Neuronal stem cell (in vitro differentiated cells): ENCODE results near the gene KDM5A.

Source experiments
- DNase-seq: peaks from one replicate; pipeline ENCODE4 v3.0.0-alpha.2; 2013; ENCODE audit warnings: low spot score
- H2AFZ ChIP-seq: one replicate; pipeline ENCODE4 v1.6.1; 2013; ENCODE audit warnings: mild to moderate bottlenecking, low read length, inconsistent platforms
- H2AK5ac ChIP-seq: 2 replicates; pipeline ENCODE4 v1.6.1; 2013; ENCODE audit warnings: low read depth, mild to moderate bottlenecking, inconsistent platforms, low read length, moderate library complexity, mixed read lengths
- H2BK120ac ChIP-seq: 2 replicates; pipeline ENCODE4 v1.6.1; 2013; ENCODE audit warnings: low read depth, mild to moderate bottlenecking, inconsistent platforms, low read length, moderate library complexity, mixed read lengths
- H2BK12ac ChIP-seq: one replicate; pipeline ENCODE4 v1.6.1; 2013; ENCODE audit warnings: low read length, inconsistent platforms
- H2BK15ac ChIP-seq: 2 replicates; pipeline ENCODE4 v1.6.1; 2013; ENCODE audit warnings: mild to moderate bottlenecking, low read length, inconsistent platforms, mixed read lengths
- H2BK5ac ChIP-seq: one replicate; pipeline ENCODE4 v1.6.1; 2013; ENCODE audit warnings: inconsistent platforms, mild to moderate bottlenecking, low read length, moderate library complexity
- H3K14ac ChIP-seq: one replicate; pipeline ENCODE4 v1.6.1; 2013; ENCODE audit warnings: low read length, inconsistent platforms
- H3K18ac ChIP-seq: 2 replicates; pipeline ENCODE4 v1.6.1; 2013; ENCODE audit warnings: low read length, inconsistent platforms
- H3K23ac ChIP-seq: 2 replicates; pipeline ENCODE4 v1.6.1; 2013; ENCODE audit warnings: low read depth, mild to moderate bottlenecking, mixed read lengths, low read length, inconsistent platforms; ENCODE audit not compliant: poor library complexity
- H3K27ac ChIP-seq: replicated peaks from 3 replicates; pipeline ENCODE4 v1.5.1; 2013; ENCODE audit warnings: low read length, inconsistent platforms
- H3K27me3 ChIP-seq, 3 experiments: 2 replicates each; pipeline ENCODE4 v1.6.1; 2013; ENCODE audit warnings: low read length in 3 of 3, mild to moderate bottlenecking in 2 of 3, inconsistent platforms in 1 of 3, low read depth in 1 of 3, mixed read lengths in 1 of 3, moderate library complexity in 1 of 3; ENCODE audit not compliant: control insufficient read depth in 3 of 3, insufficient read depth in 3 of 3
- H3K36me3 ChIP-seq, 2 donors: replicated peaks in 1 of 2; 2 replicates each; pipeline ENCODE4 v1.6.1; 2013; ENCODE audit warnings: low read length in 2 of 2; ENCODE audit not compliant: control insufficient read depth in 2 of 2, insufficient read depth in 2 of 2
- H3K4ac ChIP-seq: 2 replicates; pipeline ENCODE4 v1.6.1; 2013; ENCODE audit warnings: inconsistent platforms, mild to moderate bottlenecking, low read length, moderate library complexity
- H3K4me1 ChIP-seq, 2 donors: 1 replicate in 1 of 2; 2 replicates in 1 of 2; pipeline ENCODE4 v1.6.1; 2013; ENCODE audit warnings: low read length in 2 of 2, low read depth in 1 of 2; ENCODE audit not compliant: control insufficient read depth in 2 of 2, insufficient read depth in 1 of 2
- H3K4me2 ChIP-seq: one replicate; pipeline ENCODE4 v1.6.1; 2013; ENCODE audit warnings: mild to moderate bottlenecking, low read length, inconsistent platforms; ENCODE audit not compliant: insufficient read depth, poor library complexity, severe bottlenecking
- H3K4me3 ChIP-seq, 2 donors: 2 replicates each; pipeline ENCODE4 v1.5.1; 2013; ENCODE audit warnings: low read length in 2 of 2, mild to moderate bottlenecking in 2 of 2, inconsistent platforms in 1 of 2, moderate library complexity in 1 of 2
- H3K79me1 ChIP-seq: one replicate; pipeline ENCODE4 v1.6.1; 2013; ENCODE audit warnings: low read depth, mild to moderate bottlenecking, inconsistent platforms, low read length, moderate library complexity
- H3K9ac ChIP-seq: one replicate; pipeline ENCODE4 v1.6.1; 2013; ENCODE audit warnings: mild to moderate bottlenecking, low read depth, low read length, inconsistent platforms; ENCODE audit not compliant: poor library complexity
- H3K9me3 ChIP-seq, 2 donors: replicated peaks in 1 of 2; 2 replicates each; pipeline versions ENCODE3 to v1.6.1; 2013; ENCODE audit warnings: low read length in 2 of 2, mild to moderate bottlenecking in 2 of 2, inconsistent platforms in 1 of 2, low read depth in 1 of 2, mixed read lengths in 1 of 2, moderate library complexity in 1 of 2; ENCODE audit not compliant: control insufficient read depth in 2 of 2, insufficient read depth in 1 of 2
- H4K8ac ChIP-seq: one replicate; pipeline ENCODE4 v1.6.1; 2013; ENCODE audit warnings: low read depth, mild to moderate bottlenecking, inconsistent platforms, low read length, moderate library complexity
- H4K91ac ChIP-seq: one replicate; pipeline ENCODE4 v1.6.1; 2013; ENCODE audit warnings: low read length, low read depth, mild to moderate bottlenecking, inconsistent platforms; ENCODE audit not compliant: poor library complexity
- WGBS, 2 donors: extraction: QIAGEN DNeasy Blood & Tissue Kit; methylation state at CpG; one replicate each; pipeline ENCODE4 v1.1.7; 2013; ENCODE audit warnings: missing lambda C conversion rate in 2 of 2, mixed read lengths in 1 of 2; ENCODE audit not compliant: insufficient read length in 2 of 2, insufficient replicate concordance in 1 of 2; ENCODE audit errors: extremely low coverage in 2 of 2; 5-methylcytosine and 5-hydroxymethylcytosine counted together

Gene KDM5A

DNA sequence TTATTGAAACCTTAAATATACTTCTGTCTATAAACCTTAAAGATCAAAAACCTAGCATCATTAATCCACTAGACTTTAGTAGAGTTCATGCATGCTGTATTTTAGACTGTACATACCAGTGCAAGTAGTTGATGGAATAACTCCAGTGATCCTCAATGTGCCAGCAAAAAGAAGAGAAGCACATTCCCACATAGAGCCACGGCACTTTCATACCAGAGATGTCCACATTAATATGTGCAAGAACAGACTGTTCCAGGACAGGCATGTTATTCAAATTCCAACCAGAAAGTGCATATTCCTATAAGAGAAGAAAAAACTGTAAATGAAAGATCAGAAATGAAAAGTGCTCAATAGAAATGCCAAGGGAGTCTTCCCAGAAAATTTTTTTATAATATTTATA lies 55.0 kb downstream of the KDM5A start:
- Histone ChIP-seq H2BK15ac (no peak overlapping the region), H4K91ac (no peak overlapping the region), H3K27ac (no peak overlapping the region), H3K4me1 (no peaks in the 10 kb centered on the region), H2AK5ac (no peak overlapping the region), H3K27me3 (no peaks in the 10 kb centered on the region), H2BK12ac (no peak overlapping the region), H3K9ac (no peak overlapping the region), H3K36me3 (peaks cover 17 to 97% of the 10 kb centered on the region in 2 donors), H2AFZ (no peak overlapping the region), H4K8ac (no peak overlapping the region), H3K23ac (no peak overlapping the region), H2BK120ac (no peak overlapping the region), H3K14ac (no peak overlapping the region), H2BK5ac (no peak overlapping the region), H3K9me3 (no peaks in the 10 kb centered on the region), H3K4me2 (no peak overlapping the region), H3K4me3 (no peak overlapping the region), H3K18ac (no peak overlapping the region), H3K4ac (no peak overlapping the region), H3K79me1 (no peaks in the 10 kb centered on the region)
- DNase-seq = no peak
- WGBS, 2 donors = no CpG with 5 or more reads among the region's 1 CpG

- H3K27me3 ChIP-seq = no peaks in the 10 kb centered on the region
- H2AK5ac ChIP-seq = no peak overlapping the region
- no peak overlapping the region for H3K27ac ChIP-seq
- no peaks in the 10 kb centered on the region for H3K9me3 ChIP-seq
- no peak for DNase-seq
- H2BK120ac ChIP-seq = no peak overlapping the region
- no peaks in the 10 kb centered on the region for H3K79me1 ChIP-seq
- WGBS, 2 donors = no CpG with 5 or more reads among the region's 2 CpGs
- H3K4me2 ChIP-seq = no peak overlapping the region
- H3K4me1 ChIP-seq = no peaks in the 10 kb centered on the region
- H2BK15ac ChIP-seq = no peak overlapping the region
- H3K4me3 ChIP-seq = no peak overlapping the region
- no peak overlapping the region for H4K8ac ChIP-seq
- H3K18ac ChIP-seq = no peak overlapping the region
- no peak overlapping the region for H3K23ac ChIP-seq
- no peak overlapping the region for H3K9ac ChIP-seq
- H2BK5ac ChIP-seq = no peak overlapping the region
- no peak overlapping the region for H2AFZ ChIP-seq
- no peak overlapping the region for H3K14ac ChIP-seq
- no peak overlapping the region for H2BK12ac ChIP-seq
- no peak overlapping the region for H4K91ac ChIP-seq
- H3K4ac ChIP-seq = no peak overlapping the region
- peaks cover 20 to 99% of the 10 kb centered on the region in 2 donors for H3K36me3 ChIP-seq
Observed at GRCh38 chr12:332581-333205, 56.4 kb downstream of the KDM5A start.

DNA sequence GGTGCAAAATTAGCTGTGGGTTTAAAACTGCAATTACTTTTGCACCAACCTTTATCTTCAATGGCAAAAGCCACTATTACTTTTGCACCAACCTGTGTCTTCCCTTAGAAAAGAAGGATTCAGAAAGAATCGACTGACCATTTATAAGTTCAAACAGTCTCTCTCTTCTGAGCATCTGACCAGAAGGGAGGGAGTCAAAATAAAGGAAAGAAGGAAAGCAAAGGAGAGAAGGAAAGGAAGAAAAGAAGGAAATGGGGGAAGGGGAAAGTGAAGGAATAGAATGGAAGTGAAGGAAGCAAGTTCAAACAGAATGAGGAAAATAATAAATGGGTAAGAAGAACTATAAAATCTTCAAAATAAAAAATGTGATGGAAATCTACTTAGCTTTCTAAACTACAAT lies 57.8 kb downstream of the KDM5A start:
- Histone ChIP-seq H2BK5ac (no peak overlapping the region), H3K9me3 (no peaks in the 10 kb centered on the region), H4K91ac (no peak overlapping the region), H3K79me1 (no peaks in the 10 kb centered on the region), H3K23ac (no peak overlapping the region), H3K4me3 (no peak overlapping the region), H3K4me1 (no peaks in the 10 kb centered on the region), H3K18ac (no peak overlapping the region), H3K9ac (no peak overlapping the region), H3K14ac (no peak overlapping the region), H2BK120ac (no peak overlapping the region), H3K27ac (no peak overlapping the region), H3K36me3 (peaks cover 14 to 98% of the 10 kb centered on the region in 2 donors), H3K4me2 (no peak overlapping the region), H4K8ac (no peak overlapping the region), H2BK12ac (no peak overlapping the region), H3K4ac (no peak overlapping the region), H2AK5ac (no peak overlapping the region), H2BK15ac (no peak overlapping the region), H2AFZ (no peak overlapping the region), H3K27me3 (no peaks in the 10 kb centered on the region)
- WGBS, 2 donors = no CpG with 5 or more reads among the region's 1 CpG
- no peak for DNase-seq

DNA sequence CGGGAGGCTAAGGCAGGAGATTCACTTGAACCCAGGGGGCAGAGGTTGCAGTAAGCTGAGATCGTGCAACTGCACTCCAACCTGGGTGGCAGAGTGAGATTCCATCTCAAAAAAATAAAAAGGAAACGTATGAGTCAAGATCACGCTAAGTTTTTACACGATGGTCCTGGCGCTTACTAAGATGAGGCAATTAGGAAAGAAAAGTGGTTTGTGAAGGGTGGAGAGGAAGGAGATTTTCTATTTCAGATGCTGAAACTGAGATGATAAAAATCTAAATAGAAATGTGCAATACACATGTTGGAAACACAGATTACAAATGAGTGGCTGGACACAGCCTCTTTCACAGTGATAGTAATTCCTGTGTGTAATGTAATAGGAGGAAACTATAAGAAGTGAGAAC lies 63.2 kb downstream of the KDM5A start:
- Histone ChIP-seq H2BK5ac (no peak overlapping the region), H2BK120ac (no peak overlapping the region), H3K4me2 (no peak overlapping the region), H3K4me3 (no peak overlapping the region), H2BK15ac (no peak overlapping the region), H3K79me1 (no peaks in the 10 kb centered on the region), H3K36me3 (peaks cover 9 to 98% of the 10 kb centered on the region in 2 donors), H2BK12ac (no peak overlapping the region), H3K14ac (no peak overlapping the region), H3K18ac (no peak overlapping the region), H4K8ac (no peak overlapping the region), H3K9me3 (no peaks in the 10 kb centered on the region), H4K91ac (no peak overlapping the region), H3K23ac (no peak overlapping the region), H2AK5ac (no peak overlapping the region), H3K4me1 (no peaks in the 10 kb centered on the region), H3K27ac (no peak overlapping the region), H3K9ac (no peak overlapping the region), H3K4ac (no peak overlapping the region), H2AFZ (no peak overlapping the region), H3K27me3 (no peaks in the 10 kb centered on the region)
- DNase-seq = no peak
- WGBS, 2 donors = no CpG with 5 or more reads among the region's 6 CpGs
